GM18858 (cell line): ENCODE measurements around the gene TKTL1.

Experiments
- ATAC-seq: cut with Tn5 transposase; IDR thresholded peaks from one replicate; pipeline ENCODE4 v1.9.1; 2021; ENCODE audit not compliant: unreplicated experiment

TKTL1 gene

GRCh38 chrX:154373340-154374306 is 78.0 kb downstream of the TKTL1 start:
- ATAC-seq: no peak

- ATAC-seq: no peak
Measured at GRCh38 chrX:154374313-154375155, 78.9 kb downstream of the TKTL1 start, which contains the start of gene FLNA. FLNA (minus strand) TSS chrX:154374634; CDS start chrX:154371245, 3,389 bp downstream.

- no peak for ATAC-seq
Measured at GRCh38 chrX:154375156-154375504, 79.5 kb downstream of the TKTL1 start.

GRCh38 chrX:154376774-154377173 is 81.2 kb downstream of the TKTL1 start:
- ATAC-seq: no peak

GRCh38 chrX:154378059-154378798 is 82.6 kb downstream of the TKTL1 start:
- no peak for ATAC-seq

GRCh38 chrX:154378799-154379568 is 83.4 kb downstream of the TKTL1 start, which contains the start of gene EMD:
EMD (plus strand) TSS chrX:154379295; CDS start chrX:154379485, 190 bp downstream.
- peak; percentile 78 for ATAC-seq

GRCh38 chrX:154379569-154379951 is 84.0 kb downstream of the TKTL1 start:
- ATAC-seq: no peak
